ENCODE measurements around the gene HIPK2. TPM values are rescaled to one million over a fixed set of nuclear protein-coding genes. Genes with fewer than 3 reads are reported as not detected.

Gene HIPK2
- total RNA-seq, 6 donors from 2014 or later, result 38.6 to 59.6 (median 45.9) TPM

DNA sequence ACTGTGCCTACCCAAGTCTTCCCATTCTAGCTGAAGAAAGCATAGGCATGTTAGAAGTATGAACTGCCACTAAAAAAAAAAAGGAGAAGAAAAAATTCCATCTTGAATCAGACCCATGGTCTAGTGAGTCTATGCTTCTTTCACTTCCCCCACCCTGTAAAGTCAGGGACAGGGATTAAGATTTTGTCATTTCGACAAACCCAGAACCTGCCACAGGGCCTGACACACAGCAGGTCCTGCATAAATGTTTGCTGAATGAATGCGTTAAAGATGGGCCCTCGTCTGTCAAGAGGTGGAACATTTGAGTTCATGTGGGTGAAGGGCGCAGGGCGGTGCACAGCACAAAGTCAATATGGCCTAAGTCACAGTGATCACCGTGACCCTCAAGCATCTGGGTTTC lies 4.9 kb downstream of the HIPK2 start:
- H3K4me1 ChIP-seq, result peaks cover 51 to 71% (median 61%) of the 10 kb centered on the region in 4 donors
- ATAC-seq (ENCODE audit: low FRiP score in 2 of 2), result no peak
- 93 to 94% methylated on average over 6 of the region's 6 CpGs for WGBS, 2 donors

DNA sequence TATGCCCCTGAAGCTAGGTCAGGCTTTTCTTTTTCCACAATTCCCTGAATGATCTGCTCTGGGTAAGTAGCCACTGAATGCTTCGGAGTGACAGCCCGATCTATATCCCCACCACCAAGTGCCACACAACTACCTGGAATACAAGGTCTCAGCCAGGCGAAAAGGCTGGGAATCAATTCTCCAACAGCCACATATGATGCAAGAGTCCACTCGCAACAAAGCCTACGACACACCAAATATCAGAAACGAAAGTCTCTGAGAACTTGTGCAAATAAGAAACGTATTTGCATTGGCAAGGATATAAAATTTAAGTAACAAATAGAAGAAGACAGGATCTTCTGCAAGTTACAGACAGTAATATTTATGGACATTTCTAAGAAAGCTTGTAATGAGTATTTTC lies 5.7 kb downstream of the HIPK2 start:
- Histone ChIP-seq H3K9me3 (no peaks in the 10 kb centered on the region), H3K4me3 (no peak overlapping the region), H3K4me1 (peaks cover 58 to 78% (median 69%) of the 10 kb centered on the region in 4 donors), H3K27ac (peak overlapping the region; percentile 18 to 73 (median 48)), H3K27me3 (no peaks in the 10 kb centered on the region), H3K36me3 (no peaks in the 10 kb centered on the region)
- WGBS, 2 donors, result 61 to 76% methylated on average over 7 of the region's 7 CpGs
- peak in 1 of 2 donors; percentile 59 for DNase-seq
- TF ChIP-seq POLR2AphosphoS5 (IDR thresholded peaks at IDR 0.05) (no peak), EP300 (IDR thresholded peaks at IDR 0.05) (peak in 1 of 4 donors; percentile 13)
- ATAC-seq (ENCODE audit: low FRiP score in 2 of 2), result no peak

More for the DNA sequence above, 4.9 kb downstream of the HIPK2 start:
- Histone ChIP-seq H3K36me3 (no peaks in the 10 kb centered on the region), H3K27me3 (no peaks in the 10 kb centered on the region), H3K27ac (peak overlapping the region in 2 of 4 donors; percentile 54 to 73), H3K9me3 (no peaks in the 10 kb centered on the region), H3K4me3 (no peak overlapping the region)
- TF ChIP-seq POLR2A (IDR thresholded peaks at IDR 0.05) (no peak), CTCF (IDR thresholded peaks at IDR 0.05) (no peak), EP300 (IDR thresholded peaks at IDR 0.05) (no peak), POLR2AphosphoS5 (IDR thresholded peaks at IDR 0.05) (no peak)
- no peak for DNase-seq

DNA sequence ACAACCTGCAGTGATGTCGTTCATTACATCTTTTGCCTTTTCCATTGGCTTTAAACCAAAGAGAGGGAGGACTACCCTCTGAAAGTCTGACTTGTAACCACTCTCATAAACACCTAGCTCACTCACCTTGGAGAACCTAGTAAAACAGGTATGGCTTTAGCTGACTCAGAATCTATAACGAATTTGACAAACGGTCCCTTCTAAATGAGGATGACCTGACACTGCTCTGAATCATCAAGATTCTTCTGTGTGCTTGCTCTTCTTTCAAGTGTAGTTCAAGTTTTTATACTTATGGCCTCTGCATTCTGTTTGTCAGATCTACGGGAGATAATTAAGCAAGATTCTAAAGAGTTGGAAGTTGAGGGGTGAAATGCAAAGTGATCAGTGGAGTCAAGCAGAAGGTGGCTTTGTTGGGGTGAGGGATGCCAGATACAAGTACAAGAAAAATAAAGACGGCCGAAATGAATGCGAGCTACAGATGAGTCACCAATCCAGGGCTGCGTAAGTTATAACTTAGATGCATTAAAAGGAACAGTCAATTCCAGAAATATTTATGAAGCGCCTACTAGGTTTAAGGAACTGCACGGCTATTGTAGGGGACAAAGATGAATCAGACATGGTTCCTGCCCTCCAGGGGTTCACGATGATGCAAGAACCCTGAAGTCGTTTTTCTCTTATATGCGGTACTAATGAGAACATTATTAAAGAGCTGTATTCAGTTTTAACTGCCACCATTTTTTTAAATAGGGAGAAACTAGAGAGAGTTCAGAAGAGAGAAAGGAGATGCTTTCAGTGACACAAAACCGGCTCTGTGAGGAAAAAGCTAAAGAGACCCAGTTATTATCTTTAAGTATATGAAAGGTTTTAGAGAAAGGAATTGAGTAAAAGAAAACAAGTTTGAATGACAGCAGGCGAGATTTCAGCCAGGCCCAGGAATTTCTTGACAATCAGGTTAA lies 6.5 kb downstream of the HIPK2 start:
- Histone ChIP-seq H3K36me3 (no peaks in the 10 kb centered on the region), H3K27me3 (no peaks in the 10 kb centered on the region), H3K27ac (peak overlapping the region; percentile 18 to 73 (median 48)), H3K4me3 (no peak overlapping the region), H3K9me3 (no peaks in the 10 kb centered on the region), H3K4me1 (peaks cover 65 to 82% (median 75%) of the 10 kb centered on the region in 4 donors)
- 69 to 78% methylated on average over 15 of the region's 15 CpGs for WGBS, 2 donors
- no peak for TF ChIP-seq EP300 (IDR thresholded peaks at IDR 0.05)
- no peak for TF ChIP-seq POLR2AphosphoS5 (IDR thresholded peaks at IDR 0.05)
- TF ChIP-seq POLR2A (IDR thresholded peaks at IDR 0.05), result no peak
- no peak for TF ChIP-seq CTCF (IDR thresholded peaks at IDR 0.05)
- peak in 1 of 2 donors; percentile 44 for DNase-seq
- peak in 1 of 2 donors; percentile 34 for ATAC-seq (ENCODE audit: low FRiP score in 2 of 2)

- ATAC-seq (ENCODE audit: low FRiP score in 2 of 2), result no peak
- H3K4me1 ChIP-seq, result peaks cover 62 to 70% (median 66%) of the 10 kb centered on the region in 4 donors
- 90% methylated on average over 6 of the region's 6 CpGs for whole genome bisulfite sequencing, 2 donors
- H3K36me3 ChIP-seq, result no peaks in the 10 kb centered on the region
- DNase-seq, result no peak
- TF ChIP-seq CTCF (IDR thresholded peaks at IDR 0.05) (no peak), POLR2A (IDR thresholded peaks at IDR 0.05) (no peak), EP300 (IDR thresholded peaks at IDR 0.05) (no peak), POLR2AphosphoS5 (IDR thresholded peaks at IDR 0.05) (no peak)
- no peaks in the 10 kb centered on the region for H3K27me3 ChIP-seq
- H3K4me3 ChIP-seq, result no peak overlapping the region
- no peak overlapping the region for H3K27ac ChIP-seq
- no peaks in the 10 kb centered on the region for H3K9me3 ChIP-seq
Measured at GRCh38 chr7:139769761-139770160, 8.0 kb downstream of the HIPK2 start.

DNA sequence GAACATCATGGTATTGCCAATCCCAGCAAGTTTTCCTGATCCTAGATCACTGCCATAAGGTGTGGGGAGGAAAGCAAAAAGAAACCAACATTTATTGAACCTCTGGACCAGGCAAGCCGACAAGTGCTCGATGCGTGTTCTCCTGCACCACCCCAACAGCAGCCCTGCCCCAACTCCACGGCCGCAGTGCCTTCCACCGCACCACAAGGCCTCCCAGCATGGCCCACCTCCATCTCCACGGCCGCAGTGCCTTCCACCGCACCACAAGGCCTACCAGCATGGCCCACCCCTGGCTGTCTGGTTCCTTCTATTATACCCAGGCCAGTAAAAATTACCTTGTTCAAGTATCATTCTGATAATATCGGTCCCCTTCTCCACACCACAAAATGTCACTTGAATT lies 8.7 kb downstream of the HIPK2 start:
- Histone ChIP-seq H3K27ac (peak overlapping the region in 1 of 4 donors; percentile 77), H3K27me3 (no peaks in the 10 kb centered on the region), H3K9me3 (no peaks in the 10 kb centered on the region), H3K4me3 (no peak overlapping the region), H3K4me1 (peaks cover 55 to 65% (median 61%) of the 10 kb centered on the region in 4 donors), H3K36me3 (no peaks in the 10 kb centered on the region)
- ATAC-seq (ENCODE audit: low FRiP score in 2 of 2), result no peak
- TF ChIP-seq POLR2A (IDR thresholded peaks at IDR 0.05) (no peak), CTCF (IDR thresholded peaks at IDR 0.05) (no peak), EP300 (IDR thresholded peaks at IDR 0.05) (no peak), POLR2AphosphoS5 (IDR thresholded peaks at IDR 0.05) (no peak)
- whole genome bisulfite sequencing, 2 donors, result 95 to 97% methylated on average over 10 of the region's 10 CpGs
- peak in 1 of 2 donors; percentile 47 for DNase-seq
